Measurements from ENCODE around the gene HEBP1.

Gene HEBP1

GRCh38 chr12:12987421-12987820 is 12.6 kb downstream of the HEBP1 start:
- no peak for DNase-seq

GRCh38 chr12:12986775-12987331 is 13.2 kb downstream of the HEBP1 start:
- DNase-seq: peak; percentile 24

GRCh38 chr12:12985817-12986408 is 14.2 kb downstream of the HEBP1 start:
- DNase-seq: peak; percentile 66

- no peak for DNase-seq
Measured at GRCh38 chr12:12984149-12984548, 15.9 kb downstream of the HEBP1 start.

- DNase-seq: peak; percentile 76
Measured at GRCh38 chr12:12983420-12984035, 16.5 kb downstream of the HEBP1 start.

GRCh38 chr12:12982331-12982730 is 17.7 kb downstream of the HEBP1 start:
- DNase-seq: no peak

GRCh38 chr12:12979731-12980259 is 20.3 kb downstream of the HEBP1 start:
- peak; percentile 29 for DNase-seq

GRCh38 chr12:12979126-12979525 is 20.9 kb downstream of the HEBP1 start:
- DNase-seq: no peak

GRCh38 chr12:12977231-12977630 is 22.8 kb downstream of the HEBP1 start:
- no peak for DNase-seq

GRCh38 chr12:12976366-12976765 is 23.7 kb downstream of the HEBP1 start:
- peak; percentile 28 for DNase-seq

GRCh38 chr12:12975322-12976077 is 24.6 kb downstream of the HEBP1 start:
- DNase-seq: peak; percentile 57

- no peak for DNase-seq
Measured at GRCh38 chr12:12974211-12974610, 25.9 kb downstream of the HEBP1 start.

GRCh38 chr12:12973019-12973418 is 27.0 kb downstream of the HEBP1 start:
- DNase-seq: no peak

GRCh38 chr12:12965836-12966235 is 34.2 kb downstream of the HEBP1 start:
- no peak for DNase-seq

- no peak for DNase-seq
Measured at GRCh38 chr12:12964255-12964654, 35.8 kb downstream of the HEBP1 start.

- DNase-seq: no peak
Measured at GRCh38 chr12:12960639-12961209, 39.3 kb downstream of the HEBP1 start.

GRCh38 chr12:12958886-12959285 is 41.2 kb downstream of the HEBP1 start:
- no peak for DNase-seq

- peak; percentile 35 for DNase-seq
Measured at GRCh38 chr12:12954878-12955625, 45.0 kb downstream of the HEBP1 start.

GRCh38 chr12:12954356-12954755 is 45.7 kb downstream of the HEBP1 start:
- DNase-seq: no peak

GRCh38 chr12:12952036-12952435 is 48.0 kb downstream of the HEBP1 start, which contains the start of gene GPRC5D:
TSS of gene GPRC5D (minus strand) at chr12:12952170. CDS start at chr12:12950384, 1,786 bp downstream.
- DNase-seq: no peak

GRCh38 chr12:12951504-12951903 is 48.6 kb downstream of the HEBP1 start:
- no peak for DNase-seq

GRCh38 chr12:12947902-12948301 is 52.2 kb downstream of the HEBP1 start:
- no peak for DNase-seq
